Neural progenitor cell (in vitro differentiated cells): Measurements from ENCODE around the gene RANBP1. TPM values are rescaled to one million over a fixed set of nuclear protein-coding genes. Genes with fewer than 3 reads are reported as not detected.

Source experiments
- DNase-seq: peaks from one replicate; pipeline ENCODE4 v3.0.0-alpha.2; 2016; ENCODE audit warnings: low spot score
- H2AFZ ChIP-seq: fragments of 200-600 bp; sonication (generic); replicated peaks from 2 replicates; pipeline ENCODE4 v1.6.1; 2016; ENCODE audit warnings: antibody characterized with exemption
- H3F3A ChIP-seq: fragments of 200-600 bp; sonication (generic); 2 replicates; pipeline ENCODE4 v1.6.1; 2016; ENCODE audit warnings: antibody characterized with exemption, low read depth
- H3K27ac ChIP-seq: fragments of 200-600 bp; sonication (generic); 2 replicates; pipeline ENCODE4 v1.5.1; 2016; ENCODE audit warnings: mild to moderate bottlenecking
- H3K27me3 ChIP-seq: fragments of 200-600 bp; sonication (generic); 2 replicates; pipeline ENCODE4 v1.6.1; 2016; ENCODE audit warnings: mild to moderate bottlenecking, moderate library complexity
- H3K36me3 ChIP-seq: fragments of 200-600 bp; sonication (generic); 2 replicates; pipeline ENCODE4 v1.5.1; 2016
- H3K4me1 ChIP-seq: fragments of 200-600 bp; sonication (generic); 2 replicates; pipeline ENCODE4 v1.6.1; 2016; ENCODE audit warnings: mixed run types
- H3K4me2 ChIP-seq: fragments of 200-600 bp; sonication (generic); 2 replicates; pipeline ENCODE4 v1.6.1; 2016
- H3K4me3 ChIP-seq: fragments of 200-600 bp; sonication (generic); 2 replicates; pipeline ENCODE4 v1.5.1; 2016
- H3K79me2 ChIP-seq: fragments of 200-600 bp; sonication (generic); 2 replicates; pipeline ENCODE4 v1.6.1; 2016; ENCODE audit warnings: low read depth
- H3K9ac ChIP-seq: fragments of 200-600 bp; sonication (generic); 2 replicates; pipeline ENCODE4 v1.6.1; 2016
- H3K9me3 ChIP-seq: fragments of 200-600 bp; sonication (generic); 2 replicates; pipeline ENCODE4 v1.5.1; 2016; ENCODE audit warnings: low read depth
- H4K20me1 ChIP-seq: fragments of 200-600 bp; sonication (generic); 2 replicates; pipeline ENCODE4 v1.6.1; 2016; ENCODE audit warnings: low read depth
- H3K27ac Mint-ChIP-seq: 3 replicates; pipeline ENCODE4 v1.8.0; 2021; ENCODE audit warnings: mixed read lengths
- H3K27me3 Mint-ChIP-seq: 2 replicates; pipeline ENCODE4 v1.8.0; 2022; ENCODE audit warnings: low read depth, mild to moderate bottlenecking, inconsistent platforms, moderate library complexity, mixed read lengths; ENCODE audit not compliant: insufficient read depth
- H3K36me3 Mint-ChIP-seq: 3 replicates; pipeline ENCODE4 v1.8.0; 2021; ENCODE audit warnings: mixed read lengths
- H3K4me1 Mint-ChIP-seq: 3 replicates; pipeline ENCODE4 v1.8.0; 2021; ENCODE audit warnings: mixed read lengths
- H3K4me3 Mint-ChIP-seq: 3 replicates; pipeline ENCODE4 v1.8.0; 2021; ENCODE audit warnings: mild to moderate bottlenecking, moderate library complexity, mixed read lengths
- H3K9me3 Mint-ChIP-seq: 3 replicates; pipeline ENCODE4 v1.8.0; 2020; ENCODE audit warnings: mixed read lengths
- CTCF ChIP-seq: fragments of 200-600 bp; sonication (generic); IDR thresholded peaks from 2 replicates; pipeline ENCODE4 v1.5.1; 2017; ENCODE audit warnings: antibody characterized with exemption, mild to moderate bottlenecking
- EZH2 ChIP-seq: fragments of 200-600 bp; sonication (generic); IDR thresholded peaks from 2 replicates; pipeline ENCODE4 v1.6.1; 2017; ENCODE audit warnings: antibody characterized with exemption, mild to moderate bottlenecking, moderate library complexity
- EZH2phosphoT487 ChIP-seq: fragments of 200-600 bp; sonication (generic); IDR thresholded peaks from 2 replicates; pipeline ENCODE4 v1.6.1; 2017; ENCODE audit warnings: antibody characterized with exemption
- total RNA-seq: library from RNA; depleted of rRNA; stranded (reverse); fragments of >200 nt; gene quantifications from 2 replicates; pipeline ENCODE4 v1.2.3, GENCODE V29; 2015; ENCODE audit warnings: low replicate concordance

The RANBP1 gene
- total RNA-seq, 1 donor from 2014 or later: 918 TPM

- Histone ChIP-seq H3K4me2 (no peak within 1 kb of the TSS), H3K27me3 (no peaks in the 10 kb centered on the region), H3K9me3 (no peaks in the 10 kb centered on the region), H3K27ac (no peak within 1 kb of the TSS), H3K4me1 (peaks cover 9% of the 10 kb centered on the region), H4K20me1 (no peaks in the 10 kb centered on the region), H3K36me3 (no peaks in the 10 kb centered on the region), H3K79me2 (no peaks in the 10 kb centered on the region), H3K4me3 (no peak within 1 kb of the TSS), H2AFZ (no peak within 1 kb of the TSS), H3F3A (no peaks in the 10 kb centered on the region), H3K9ac (no peak within 1 kb of the TSS)
- peaks cover 28% of the 10 kb centered on the region for H3K4me1 Mint-ChIP-seq
- H3K9me3 Mint-ChIP-seq: no peaks in the 10 kb centered on the region
- no peak within 1 kb of the TSS for H3K4me3 Mint-ChIP-seq
- TF ChIP-seq EZH2phosphoT487: no peak
- TF ChIP-seq CTCF: no peak
- TF ChIP-seq EZH2: no peak
- no peaks in the 10 kb centered on the region for H3K27me3 Mint-ChIP-seq
- H3K36me3 Mint-ChIP-seq: no peaks in the 10 kb centered on the region
- H3K27ac Mint-ChIP-seq: peak within 1 kb of the TSS; percentile 78
- no peak for DNase-seq
Measured at GRCh38 chr22:20150381-20151275, 34.7 kb downstream of the RANBP1 start, which contains the start of gene CCDC188. CCDC188 (minus strand) TSS chr22:20151055; CDS start chr22:20150986, 69 bp downstream.

- no peak for TF ChIP-seq EZH2phosphoT487
- TF ChIP-seq CTCF: no peak
- no peak for TF ChIP-seq EZH2
- Histone ChIP-seq H3K4me1 (peaks cover 9% of the 10 kb centered on the region), H2AFZ (no peak overlapping the region), H4K20me1 (no peaks in the 10 kb centered on the region), H3K4me2 (no peak overlapping the region), H3K4me3 (no peak overlapping the region), H3K36me3 (no peaks in the 10 kb centered on the region), H3F3A (no peaks in the 10 kb centered on the region), H3K9me3 (no peaks in the 10 kb centered on the region), H3K9ac (no peak overlapping the region), H3K79me2 (no peaks in the 10 kb centered on the region), H3K27me3 (no peaks in the 10 kb centered on the region), H3K27ac (no peak overlapping the region)
- no peak for DNase-seq
- no peaks in the 10 kb centered on the region for H3K36me3 Mint-ChIP-seq
- H3K4me3 Mint-ChIP-seq: no peak overlapping the region
- H3K9me3 Mint-ChIP-seq: no peaks in the 10 kb centered on the region
- no peaks in the 10 kb centered on the region for H3K27me3 Mint-ChIP-seq
- H3K27ac Mint-ChIP-seq: peak overlapping the region; percentile 78
- H3K4me1 Mint-ChIP-seq: peaks cover 33% of the 10 kb centered on the region
Measured at GRCh38 chr22:20151276-20151588, 35.3 kb downstream of the RANBP1 start.

- Histone ChIP-seq H3K4me1 (peaks cover 9% of the 10 kb centered on the region), H3F3A (no peaks in the 10 kb centered on the region), H3K27me3 (no peaks in the 10 kb centered on the region), H4K20me1 (no peaks in the 10 kb centered on the region), H3K36me3 (no peaks in the 10 kb centered on the region), H3K4me2 (no peak overlapping the region), H2AFZ (no peak overlapping the region), H3K4me3 (no peak overlapping the region), H3K27ac (no peak overlapping the region), H3K79me2 (no peaks in the 10 kb centered on the region), H3K9ac (no peak overlapping the region), H3K9me3 (no peaks in the 10 kb centered on the region)
- no peaks in the 10 kb centered on the region for H3K36me3 Mint-ChIP-seq
- H3K27ac Mint-ChIP-seq: no peak overlapping the region
- H3K9me3 Mint-ChIP-seq: no peaks in the 10 kb centered on the region
- H3K4me3 Mint-ChIP-seq: no peak overlapping the region
- no peak for DNase-seq
- H3K27me3 Mint-ChIP-seq: no peaks in the 10 kb centered on the region
- TF ChIP-seq EZH2phosphoT487 (no peak), EZH2 (no peak)
- peaks cover 36% of the 10 kb centered on the region for H3K4me1 Mint-ChIP-seq
Measured at GRCh38 chr22:20152464-20152890, 36.6 kb downstream of the RANBP1 start.

GRCh38 chr22:20153945-20154344 is 38.0 kb downstream of the RANBP1 start:
- Histone ChIP-seq H3K9ac (no peak overlapping the region), H3K9me3 (no peaks in the 10 kb centered on the region), H3K27ac (no peak overlapping the region), H3K79me2 (no peaks in the 10 kb centered on the region), H3K4me1 (peaks cover 9% of the 10 kb centered on the region), H3K27me3 (no peaks in the 10 kb centered on the region), H3K36me3 (no peaks in the 10 kb centered on the region), H3K4me2 (no peak overlapping the region), H4K20me1 (no peaks in the 10 kb centered on the region), H3K4me3 (no peak overlapping the region), H2AFZ (no peak overlapping the region), H3F3A (no peaks in the 10 kb centered on the region)
- Mint-ChIP-seq H3K4me1 (peaks cover 39% of the 10 kb centered on the region), H3K36me3 (no peaks in the 10 kb centered on the region), H3K4me3 (no peak overlapping the region), H3K27me3 (no peaks in the 10 kb centered on the region), H3K27ac (no peak overlapping the region), H3K9me3 (no peaks in the 10 kb centered on the region)
- TF ChIP-seq EZH2phosphoT487 (no peak), EZH2 (no peak), CTCF (peak; percentile 44)
- DNase-seq: peak; percentile 62
